Glutamatergic neuron (in vitro differentiated cells): ENCODE results near the gene PCDH10. TPM values are rescaled to one million over a fixed set of nuclear protein-coding genes. Genes with fewer than 3 reads are reported as not detected.

ENCODE experiments used
- DNase-seq: peaks from one replicate; pipeline ENCODE4 v3.0.0; 2022
- H3K27ac Mint-ChIP-seq: one replicate; pipeline ENCODE4 v1.8.0; 2020; ENCODE audit warnings: mild to moderate bottlenecking, mixed read lengths, inconsistent platforms; ENCODE audit not compliant: unreplicated experiment
- H3K27me3 Mint-ChIP-seq: one replicate; pipeline ENCODE4 v1.8.0; 2020; ENCODE audit warnings: mild to moderate bottlenecking, moderate library complexity, mixed read lengths, inconsistent platforms; ENCODE audit not compliant: unreplicated experiment
- H3K36me3 Mint-ChIP-seq: one replicate; pipeline ENCODE4 v1.8.0; 2020; ENCODE audit warnings: mild to moderate bottlenecking, mixed read lengths, inconsistent platforms; ENCODE audit not compliant: unreplicated experiment
- H3K4me1 Mint-ChIP-seq: one replicate; pipeline ENCODE4 v1.8.0; 2020; ENCODE audit warnings: mild to moderate bottlenecking, low read depth, mixed read lengths, inconsistent platforms; ENCODE audit not compliant: unreplicated experiment
- H3K4me3 Mint-ChIP-seq: one replicate; pipeline ENCODE4 v1.8.0; 2020; ENCODE audit warnings: mild to moderate bottlenecking, mixed read lengths, inconsistent platforms; ENCODE audit not compliant: unreplicated experiment
- H3K9me3 Mint-ChIP-seq: one replicate; pipeline ENCODE4 v1.8.0; 2020; ENCODE audit warnings: mild to moderate bottlenecking, moderate library complexity, mixed read lengths, inconsistent platforms; ENCODE audit not compliant: unreplicated experiment
- CTCF ChIP-seq: fragments of 200-600 bp; sonication (generic); IDR thresholded peaks from one replicate; pipeline ENCODE4 v1.5.0; 2021; ENCODE audit not compliant: partially characterized antibody, unreplicated experiment
- total RNA-seq: library from RNA; stranded (reverse); fragmentation: NEBNext Ultra II Directional; extraction: Animal tissue kit (Norgen Biotek cat#: 25700); gene quantifications from one replicate; pipeline ENCODE4 v1.2.1, GENCODE V29; 2021; ENCODE audit not compliant: unreplicated experiment

The PCDH10 gene
- total RNA-seq, 1 donor from 2014 or later = 1.7 TPM

GRCh38 chr4:133124746-133125145 lies 24.3 kb upstream of the PCDH10 start:
- Mint-ChIP-seq H3K27ac (no peak overlapping the region), H3K9me3 (peaks cover 1% of the 10 kb centered on the region), H3K36me3 (no peaks in the 10 kb centered on the region), H3K4me3 (no peak overlapping the region), H3K27me3 (no peaks in the 10 kb centered on the region), H3K4me1 (no peaks in the 10 kb centered on the region)
- no peak for TF ChIP-seq CTCF
- no peak for DNase-seq

- peaks cover 7% of the 10 kb centered on the region for H3K4me1 Mint-ChIP-seq
- no peak overlapping the region for H3K27ac Mint-ChIP-seq
- H3K36me3 Mint-ChIP-seq = no peaks in the 10 kb centered on the region
- DNase-seq = no peak
- H3K27me3 Mint-ChIP-seq = no peaks in the 10 kb centered on the region
- peaks cover 1% of the 10 kb centered on the region for H3K9me3 Mint-ChIP-seq
- no peak overlapping the region for H3K4me3 Mint-ChIP-seq
- no peak for TF ChIP-seq CTCF
Measured at GRCh38 chr4:133127500-133127899, 21.6 kb upstream of the PCDH10 start.

GRCh38 chr4:133129237-133129636 lies 19.9 kb upstream of the PCDH10 start:
- H3K4me3 Mint-ChIP-seq = no peak overlapping the region
- no peaks in the 10 kb centered on the region for H3K27me3 Mint-ChIP-seq
- TF ChIP-seq CTCF = no peak
- H3K36me3 Mint-ChIP-seq = no peaks in the 10 kb centered on the region
- peaks cover 1% of the 10 kb centered on the region for H3K9me3 Mint-ChIP-seq
- H3K27ac Mint-ChIP-seq = no peak overlapping the region
- H3K4me1 Mint-ChIP-seq = peaks cover 7% of the 10 kb centered on the region
- DNase-seq = no peak

GRCh38 chr4:133130171-133130570 lies 18.9 kb upstream of the PCDH10 start:
- H3K36me3 Mint-ChIP-seq = no peaks in the 10 kb centered on the region
- H3K4me1 Mint-ChIP-seq = peaks cover 7% of the 10 kb centered on the region
- peaks cover 1% of the 10 kb centered on the region for H3K9me3 Mint-ChIP-seq
- TF ChIP-seq CTCF = no peak
- H3K27me3 Mint-ChIP-seq = no peaks in the 10 kb centered on the region
- no peak for DNase-seq
- H3K4me3 Mint-ChIP-seq = no peak overlapping the region
- no peak overlapping the region for H3K27ac Mint-ChIP-seq

GRCh38 chr4:133131829-133132460 lies 17.1 kb upstream of the PCDH10 start:
- H3K36me3 Mint-ChIP-seq = no peaks in the 10 kb centered on the region
- H3K4me1 Mint-ChIP-seq = peaks cover 7% of the 10 kb centered on the region
- no peaks in the 10 kb centered on the region for H3K27me3 Mint-ChIP-seq
- no peak for DNase-seq
- TF ChIP-seq CTCF = no peak
- H3K27ac Mint-ChIP-seq = no peak overlapping the region
- H3K9me3 Mint-ChIP-seq = no peaks in the 10 kb centered on the region
- H3K4me3 Mint-ChIP-seq = no peak overlapping the region
